ENCODE data around the gene INO80D.
"Not testable (repeated sequence)": the region's sequence is repeated elsewhere in the genome, so short reads cannot be mapped to it uniquely, and the experiment has no call there.

DNA sequence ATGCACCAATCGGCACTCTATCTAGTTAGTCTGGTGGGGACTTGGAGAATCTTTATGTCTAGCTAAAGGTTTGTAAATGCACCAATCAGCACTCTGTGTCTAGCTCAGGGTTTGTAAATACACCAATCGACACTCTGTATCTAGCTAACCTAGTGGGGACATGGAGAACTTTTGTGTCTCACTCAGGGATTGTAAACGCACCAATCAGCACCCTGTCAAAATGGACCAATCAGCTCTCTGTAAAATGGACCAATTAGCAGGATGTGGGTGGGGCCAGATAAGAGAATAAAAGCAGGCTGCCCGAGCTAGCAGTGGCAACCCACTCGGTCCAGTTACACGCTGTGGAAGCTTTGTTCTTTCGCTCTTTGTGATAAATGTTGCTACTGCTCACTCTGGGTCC is 108.3 kb downstream of the INO80D start:
- TF ChIP-seq, protein P1, sequence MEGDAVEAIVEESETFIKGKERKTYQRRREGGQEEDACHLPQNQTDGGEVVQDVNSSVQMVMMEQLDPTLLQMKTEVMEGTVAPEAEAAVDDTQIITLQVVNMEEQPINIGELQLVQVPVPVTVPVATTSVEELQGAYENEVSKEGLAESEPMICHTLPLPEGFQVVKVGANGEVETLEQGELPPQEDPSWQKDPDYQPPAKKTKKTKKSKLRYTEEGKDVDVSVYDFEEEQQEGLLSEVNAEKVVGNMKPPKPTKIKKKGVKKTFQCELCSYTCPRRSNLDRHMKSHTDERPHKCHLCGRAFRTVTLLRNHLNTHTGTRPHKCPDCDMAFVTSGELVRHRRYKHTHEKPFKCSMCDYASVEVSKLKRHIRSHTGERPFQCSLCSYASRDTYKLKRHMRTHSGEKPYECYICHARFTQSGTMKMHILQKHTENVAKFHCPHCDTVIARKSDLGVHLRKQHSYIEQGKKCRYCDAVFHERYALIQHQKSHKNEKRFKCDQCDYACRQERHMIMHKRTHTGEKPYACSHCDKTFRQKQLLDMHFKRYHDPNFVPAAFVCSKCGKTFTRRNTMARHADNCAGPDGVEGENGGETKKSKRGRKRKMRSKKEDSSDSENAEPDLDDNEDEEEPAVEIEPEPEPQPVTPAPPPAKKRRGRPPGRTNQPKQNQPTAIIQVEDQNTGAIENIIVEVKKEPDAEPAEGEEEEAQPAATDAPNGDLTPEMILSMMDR (IDR thresholded peaks at IDR 0.05): not testable (repeated sequence)
- TF ChIP-seq POLR2A (IDR thresholded peaks at IDR 0.05): not testable (repeated sequence)

Measured in uterus (tissue), 2 donors.